Nephron (organoid): ENCODE data around the gene ID3.

Experiments
- H3K27ac Mint-ChIP-seq, 3 experiments: 2 replicates each; pipeline ENCODE4 v1.8.0; 2020; ENCODE audit warnings: mixed read lengths in 3 of 3, mild to moderate bottlenecking in 2 of 3, moderate library complexity in 1 of 3
- H3K27me3 Mint-ChIP-seq: 2 replicates; pipeline ENCODE4 v1.8.0; 2021; ENCODE audit warnings: low read depth, mild to moderate bottlenecking, moderate library complexity, mixed read lengths
- H3K36me3 Mint-ChIP-seq: 2 replicates; pipeline ENCODE4 v1.8.0; 2020; ENCODE audit warnings: low read depth, mixed read lengths
- H3K4me1 Mint-ChIP-seq: 2 replicates; pipeline ENCODE4 v1.8.0; 2020; ENCODE audit warnings: mixed read lengths
- H3K4me3 Mint-ChIP-seq, 3 experiments: 2 replicates each; pipeline ENCODE4 v1.8.0; 2020; ENCODE audit warnings: mild to moderate bottlenecking in 3 of 3, mixed read lengths in 3 of 3, moderate library complexity in 2 of 3
- H3K9me3 Mint-ChIP-seq: 2 replicates; pipeline ENCODE4 v1.8.0; 2020; ENCODE audit warnings: mixed read lengths
- CTCF ChIP-seq, 3 experiments: fragments of 200-600 bp; sonication (generic); IDR thresholded peaks; one replicate each; pipeline ENCODE4 v1.5.0; 2021; ENCODE audit warnings: antibody characterized with exemption in 3 of 3; ENCODE audit not compliant: unreplicated experiment in 3 of 3

ID3 gene

GRCh38 chr1:23524716-23525401 is 34.4 kb downstream of the ID3 start:
- Mint-ChIP-seq H3K27me3 (no peaks in the 10 kb centered on the region), H3K9me3 (no peaks in the 10 kb centered on the region), H3K4me1 (peaks cover 32% of the 10 kb centered on the region), H3K27ac (no peak overlapping the region), H3K4me3 (no peak overlapping the region), H3K36me3 (peaks cover 4% of the 10 kb centered on the region)
- TF ChIP-seq CTCF (IDR thresholded peaks at IDR 0.05; ENCODE audit: unreplicated experiment in 3 of 3): no peak

- no peak for TF ChIP-seq CTCF (IDR thresholded peaks at IDR 0.05; ENCODE audit: unreplicated experiment in 3 of 3)
- Mint-ChIP-seq H3K4me3 (no peak overlapping the region), H3K27ac (no peak overlapping the region), H3K4me1 (peaks cover 30% of the 10 kb centered on the region), H3K9me3 (no peaks in the 10 kb centered on the region), H3K27me3 (no peaks in the 10 kb centered on the region), H3K36me3 (peaks cover 4% of the 10 kb centered on the region)
Measured at GRCh38 chr1:23524163-23524562, 35.1 kb downstream of the ID3 start.

- Mint-ChIP-seq H3K9me3 (no peaks in the 10 kb centered on the region), H3K27ac (no peak overlapping the region), H3K36me3 (peaks cover 8% of the 10 kb centered on the region), H3K4me1 (peaks cover 18% of the 10 kb centered on the region), H3K27me3 (no peaks in the 10 kb centered on the region), H3K4me3 (no peak overlapping the region)
- TF ChIP-seq CTCF (IDR thresholded peaks at IDR 0.05; ENCODE audit: unreplicated experiment in 3 of 3): no peak
Measured at GRCh38 chr1:23522244-23522982, 36.9 kb downstream of the ID3 start.

- no peak overlapping the region for H3K27ac Mint-ChIP-seq
- no peak for TF ChIP-seq CTCF (IDR thresholded peaks at IDR 0.05; ENCODE audit: unreplicated experiment in 3 of 3)
- H3K4me3 Mint-ChIP-seq: no peak overlapping the region
- H3K4me1 Mint-ChIP-seq: peaks cover 15% of the 10 kb centered on the region
- peaks cover 9% of the 10 kb centered on the region for H3K36me3 Mint-ChIP-seq
- H3K27me3 Mint-ChIP-seq: no peaks in the 10 kb centered on the region
- H3K9me3 Mint-ChIP-seq: no peaks in the 10 kb centered on the region
Measured at GRCh38 chr1:23521588-23521987, 37.7 kb downstream of the ID3 start.

- Mint-ChIP-seq H3K27me3 (no peaks in the 10 kb centered on the region), H3K9me3 (no peaks in the 10 kb centered on the region), H3K27ac (no peak overlapping the region), H3K4me3 (no peak overlapping the region), H3K36me3 (peaks cover 9% of the 10 kb centered on the region), H3K4me1 (no peaks in the 10 kb centered on the region)
- no peak for TF ChIP-seq CTCF (IDR thresholded peaks at IDR 0.05; ENCODE audit: unreplicated experiment in 3 of 3)
Measured at GRCh38 chr1:23517581-23517980, 41.7 kb downstream of the ID3 start.

- no peak for TF ChIP-seq CTCF (IDR thresholded peaks at IDR 0.05; ENCODE audit: unreplicated experiment in 3 of 3)
- Mint-ChIP-seq H3K9me3 (no peaks in the 10 kb centered on the region), H3K36me3 (peaks cover 5% of the 10 kb centered on the region), H3K27me3 (peaks cover 4% of the 10 kb centered on the region), H3K27ac (no peak overlapping the region), H3K4me3 (no peak overlapping the region), H3K4me1 (no peaks in the 10 kb centered on the region)
Measured at GRCh38 chr1:23515905-23516304, 43.4 kb downstream of the ID3 start.
